ENCODE results near the gene MRPL27.
"Not testable (repeated sequence)": the region's sequence is repeated elsewhere in the genome, so short reads cannot be mapped to it uniquely, and the experiment has no call there.

The MRPL27 gene

GRCh38 chr17:50344731-50345365, 28.1 kb downstream of the MRPL27 start:
- no peak for DNase-seq

GRCh38 chr17:50339381-50339780, 33.6 kb downstream of the MRPL27 start:
- DNase-seq = no peak

GRCh38 chr17:50338645-50339044, 34.3 kb downstream of the MRPL27 start:
- no peak for DNase-seq

- no peak for DNase-seq
These were observed 35.0 kb downstream of the MRPL27 start for GRCh38 chr17:50337956-50338355.

- DNase-seq = not testable (repeated sequence)
These were observed 39.5 kb downstream of the MRPL27 start for GRCh38 chr17:50333291-50334057.

GRCh38 chr17:50332196-50332595, 40.8 kb downstream of the MRPL27 start:
- no peak for DNase-seq

GRCh38 chr17:50331085-50331791, 41.7 kb downstream of the MRPL27 start:
- DNase-seq = no peak

GRCh38 chr17:50330151-50330775, 42.7 kb downstream of the MRPL27 start:
- DNase-seq = no peak

- DNase-seq = no peak
These were observed 43.3 kb downstream of the MRPL27 start for GRCh38 chr17:50329716-50330115.

- DNase-seq = no peak
These were observed 44.3 kb downstream of the MRPL27 start for GRCh38 chr17:50328363-50329325.

- no peak for DNase-seq
These were observed 46.1 kb downstream of the MRPL27 start for GRCh38 chr17:50326831-50327364.

- no peak for DNase-seq
These were observed 47.1 kb downstream of the MRPL27 start for GRCh38 chr17:50325906-50326305.

- DNase-seq = no peak
These were observed 49.9 kb downstream of the MRPL27 start for GRCh38 chr17:50323060-50323459.

- DNase-seq = no peak
These were observed 50.7 kb downstream of the MRPL27 start for GRCh38 chr17:50322271-50322670.

- DNase-seq = no peak
These were observed 53.5 kb downstream of the MRPL27 start for GRCh38 chr17:50319306-50320004.

GRCh38 chr17:50318501-50319285, 54.3 kb downstream of the MRPL27 start:
- no peak for DNase-seq

All from activated CD4-positive, alpha-beta T cell treated with anti-CD3 and anti-CD28 coated beads for 4 hours (primary cell).